HepG2 (cell line): Measurements from ENCODE around the gene DNAJC9. TPM values are rescaled to one million over a fixed set of nuclear protein-coding genes. Genes with fewer than 3 reads are reported as not detected.
A peak's percentile ranks its signal among the peaks of the same experiment; 100 is the strongest.

Experiments used
- ARHGAP35 ChIP-seq: sonication (generic); formaldehyde crosslinking; IDR thresholded peaks from 2 replicates; pipeline ENCODE4 v1.9.0; 2022; ENCODE audit warnings: mild to moderate bottlenecking, inconsistent platforms, moderate library complexity, missing genetic modification reagents, borderline replicate concordance
- CBX5 ChIP-seq: sonication (generic); formaldehyde crosslinking; IDR thresholded peaks from 2 replicates; pipeline ENCODE4 v1.4.0; 2020; ENCODE audit warnings: missing genetic modification reagents, borderline replicate concordance
- DR1 ChIP-seq: sonication (generic); formaldehyde crosslinking; IDR thresholded peaks from 2 replicates; pipeline ENCODE4 v1.8.0; 2021; ENCODE audit warnings: mild to moderate bottlenecking, missing genetic modification reagents, inconsistent platforms
- EHMT2 ChIP-seq: fragments of 200-600 bp; sonication (generic); IDR thresholded peaks from 2 replicates; pipeline ENCODE4 v1.7.0; 2017; ENCODE audit warnings: antibody characterized with exemption, low read depth, low read length, borderline replicate concordance
- FOXA1 ChIP-seq, 2 experiments: fragments of 450-650 bp in 1 of 2; sonication (generic) in 1 of 2; formaldehyde crosslinking in 1 of 2; IDR thresholded peaks; 2 replicates each; pipeline versions ENCODE4 v1.4.0 to v1.6.1; 2016 to 2020; ENCODE audit warnings: missing genetic modification reagents in 1 of 2
- KLF11 ChIP-seq: IDR thresholded peaks from 2 replicates; pipeline ENCODE4 v1.6.1; 2016; ENCODE audit warnings: missing compliant biosample characterization
- MED8 ChIP-seq: sonication (generic); formaldehyde crosslinking; IDR thresholded peaks from 2 replicates; pipeline ENCODE4 v1.8.1; 2023; ENCODE audit warnings: mild to moderate bottlenecking, missing genetic modification reagents; ENCODE audit not compliant: insufficient replicate concordance
- NFE2L2 ChIP-seq: fragments of 150-350 bp; IDR thresholded peaks from 2 replicates; pipeline ENCODE4 v1.6.1; 2014; ENCODE audit warnings: low read length
- PATZ1 ChIP-seq: sonication (generic); formaldehyde crosslinking; IDR thresholded peaks from 2 replicates; pipeline ENCODE4 v1.4.0; 2020; ENCODE audit warnings: missing genetic modification reagents
- PCBP2 ChIP-seq: fragments of 200-400 bp; formaldehyde crosslinking; optimal IDR thresholded peaks from 2 replicates; pipeline ENCODE3; 2018; ENCODE audit warnings: low read length, low read depth; ENCODE audit not compliant: poor library complexity, severe bottlenecking
- SNAI1 ChIP-seq: sonication (generic); formaldehyde crosslinking; IDR thresholded peaks from 2 replicates; pipeline ENCODE4 v1.5.0; 2020; ENCODE audit warnings: mild to moderate bottlenecking, missing genetic modification reagents, borderline replicate concordance
- TEAD2 ChIP-seq: sonication (generic); formaldehyde crosslinking; IDR thresholded peaks from 2 replicates; pipeline ENCODE4 v1.9.0; 2021; ENCODE audit warnings: missing genetic modification reagents
- ZBTB39 ChIP-seq: sonication (generic); formaldehyde crosslinking; IDR thresholded peaks from 2 replicates; pipeline ENCODE4 v1.5.0; 2020; ENCODE audit warnings: missing genetic modification reagents
- ZBTB8A ChIP-seq: sonication (generic); formaldehyde crosslinking; IDR thresholded peaks from 2 replicates; pipeline ENCODE4 v1.4.0; 2020; ENCODE audit warnings: mild to moderate bottlenecking, low read depth, missing genetic modification reagents, borderline replicate concordance
- ZFP36L1 ChIP-seq: sonication (generic); formaldehyde crosslinking; IDR thresholded peaks from 2 replicates; pipeline ENCODE4 v1.8.0; 2022; ENCODE audit warnings: mild to moderate bottlenecking, missing genetic modification reagents, moderate library complexity
- ZKSCAN8 ChIP-seq: IDR thresholded peaks from 2 replicates; pipeline ENCODE4 v1.6.1; 2016; ENCODE audit warnings: borderline replicate concordance, missing genetic modification reagents, missing compliant biosample characterization
- ZNF3 ChIP-seq: IDR thresholded peaks from 2 replicates; pipeline ENCODE4 v1.7.0; 2017; ENCODE audit warnings: inconsistent platforms
- ZNF34 ChIP-seq: sonication (generic); formaldehyde crosslinking; IDR thresholded peaks from 2 replicates; pipeline ENCODE4 v1.4.0; 2020; ENCODE audit warnings: mild to moderate bottlenecking, missing genetic modification reagents, borderline replicate concordance
- ZNF431 ChIP-seq: sonication (generic); formaldehyde crosslinking; IDR thresholded peaks from 2 replicates; pipeline ENCODE4 v1.9.0; 2022; ENCODE audit warnings: missing genetic modification reagents, low read depth, mild to moderate bottlenecking, borderline replicate concordance
- ZNF672 ChIP-seq: sonication (generic); formaldehyde crosslinking; IDR thresholded peaks from 2 replicates; pipeline ENCODE4 v1.8.1; 2022; ENCODE audit warnings: missing genetic modification reagents
- ZNF816 ChIP-seq: sonication (generic); formaldehyde crosslinking; IDR thresholded peaks from 2 replicates; pipeline ENCODE4 v1.8.0; 2022; ENCODE audit warnings: missing genetic modification reagents, mild to moderate bottlenecking, borderline replicate concordance
- ZNF879 ChIP-seq: sonication (generic); formaldehyde crosslinking; IDR thresholded peaks from 2 replicates; pipeline ENCODE4 v1.8.1; 2023; ENCODE audit warnings: missing genetic modification reagents
- polyA plus RNA-seq, 8 experiments: library from polyadenylated mRNA; depleted of rRNA in 3 of 8; stranded (reverse) in 7 of 8; unstranded in 1 of 8; fragments of >200 nt; fragmentation: Illumina TruSeq in 4 of 8; extraction: Trizol in 4 of 8; gene quantifications; 2 replicates each; pipeline versions ENCODE4 v1.2.1 to v1.2.3, GENCODE V29; 2011 to 2016; ENCODE audit warnings: low read depth in 4 of 8, missing spikeins in 1 of 8, mixed read lengths in 1 of 8; ENCODE audit not compliant: insufficient read depth in 1 of 8
- total RNA-seq, 5 experiments: library from RNA; depleted of rRNA; stranded (reverse); fragments of >200 nt; fragmentation: Illumina TruSeq; extraction: Trizol; gene quantifications; 2 replicates each; pipeline ENCODE4 v1.2.3, GENCODE V29; 2016; ENCODE audit warnings: low read depth in 1 of 5
- TF ChIP-seq, protein P1 (sequence below): sonication (generic); formaldehyde crosslinking; conservative IDR thresholded peaks from 2 replicates; pipeline ENCODE4 v1.5.0; 2020; ENCODE audit warnings: missing genetic modification reagents

The DNAJC9 gene
- total and polyA plus RNA-seq, 2 of the 13 experiments (the other 11 are each of a cell fraction or from before 2014, with no cell fraction given): 15.9 to 60.3 TPM

DNA sequence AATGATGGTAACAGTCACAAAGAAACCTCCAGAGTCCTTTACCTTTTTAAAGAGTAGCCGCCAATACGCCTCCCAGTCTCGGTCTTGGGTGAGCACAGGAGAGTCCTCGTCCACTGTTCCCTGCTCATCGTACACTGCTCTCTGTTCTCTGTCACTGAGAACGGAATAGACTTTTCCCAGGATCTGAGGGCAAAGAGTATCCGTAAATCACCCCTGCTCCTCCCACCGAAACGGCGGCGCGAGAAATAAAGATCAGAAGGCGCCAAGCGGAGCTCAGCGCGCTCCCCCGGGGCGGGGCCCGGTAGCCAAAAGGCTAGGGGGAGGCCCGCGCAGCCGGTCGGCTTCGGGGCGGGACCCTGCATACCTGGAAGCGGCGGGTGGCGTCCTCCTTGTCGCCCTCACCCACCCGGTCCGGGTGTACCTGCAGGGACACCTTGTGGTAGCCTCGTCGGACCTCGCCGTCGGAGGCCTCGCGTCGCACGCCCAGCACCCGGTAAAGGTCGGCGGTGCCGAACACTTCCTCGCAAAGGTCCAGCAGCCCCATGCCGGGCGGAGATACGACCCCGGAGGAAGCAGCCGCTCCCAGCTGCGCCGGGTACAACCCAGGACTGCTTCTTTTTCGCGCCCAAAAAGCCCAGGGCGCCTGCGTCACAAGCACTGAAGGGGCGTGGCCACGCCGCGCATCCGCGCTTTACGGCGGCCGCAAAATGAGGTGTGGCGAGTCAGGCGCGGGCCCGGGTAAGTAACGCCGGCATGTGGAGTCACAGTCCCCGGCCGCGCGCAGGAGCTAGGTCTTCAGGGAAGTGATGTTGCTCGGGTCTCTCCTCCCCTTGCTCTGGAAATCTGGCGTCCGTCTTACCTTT lies at the start of gene DNAJC9 (continued):
- TF ChIP-seq, protein P1, sequence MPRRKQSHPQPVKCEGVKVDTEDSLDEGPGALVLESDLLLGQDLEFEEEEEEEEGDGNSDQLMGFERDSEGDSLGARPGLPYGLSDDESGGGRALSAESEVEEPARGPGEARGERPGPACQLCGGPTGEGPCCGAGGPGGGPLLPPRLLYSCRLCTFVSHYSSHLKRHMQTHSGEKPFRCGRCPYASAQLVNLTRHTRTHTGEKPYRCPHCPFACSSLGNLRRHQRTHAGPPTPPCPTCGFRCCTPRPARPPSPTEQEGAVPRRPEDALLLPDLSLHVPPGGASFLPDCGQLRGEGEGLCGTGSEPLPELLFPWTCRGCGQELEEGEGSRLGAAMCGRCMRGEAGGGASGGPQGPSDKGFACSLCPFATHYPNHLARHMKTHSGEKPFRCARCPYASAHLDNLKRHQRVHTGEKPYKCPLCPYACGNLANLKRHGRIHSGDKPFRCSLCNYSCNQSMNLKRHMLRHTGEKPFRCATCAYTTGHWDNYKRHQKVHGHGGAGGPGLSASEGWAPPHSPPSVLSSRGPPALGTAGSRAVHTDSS (CRISPR knock-in tag): no peak
- no peak for TF ChIP-seq PCBP2
- TF ChIP-seq ZNF3: 0 out of 2 replicates have a peak, but pooled peaks have one; percentile 18
- TF ChIP-seq MED8 (CRISPR knock-in tag): peak; percentile 91
- peak; percentile 80; the same call in 1 of the 2 replicates for TF ChIP-seq ZBTB39 (CRISPR knock-in tag)
- TF ChIP-seq CBX5 (CRISPR knock-in tag): peak; percentile 71; the same call in 1 of the 2 replicates
- TF ChIP-seq KLF11: peak; percentile 67; the same call in 1 of the 2 replicates
- peak; percentile 80; the same call in 1 of the 2 replicates for TF ChIP-seq ARHGAP35 (CRISPR knock-in tag)
- TF ChIP-seq TEAD2 (CRISPR knock-in tag): no peak
- TF ChIP-seq EHMT2: no peak
- TF ChIP-seq ZNF879: peak; percentile 71; the same call in 1 of the 2 replicates
- TF ChIP-seq ZNF34 (CRISPR knock-in tag): no peak
- peak; percentile 87; the same call in 1 of the 2 replicates for TF ChIP-seq SNAI1
- TF ChIP-seq DR1 (CRISPR knock-in tag): peak; percentile 86
- no peak; the same call in 1 of the 2 replicates for TF ChIP-seq ZKSCAN8 (CRISPR knock-in tag)
- no peak for TF ChIP-seq FOXA1 (IDR thresholded peaks at IDR 0.05)
- no peak for TF ChIP-seq FOXA1 (CRISPR knock-in tag; IDR thresholded peaks at IDR 0.05)
- peak; percentile 95 for TF ChIP-seq ZFP36L1
- no peak; the same call in 1 of the 2 replicates for TF ChIP-seq ZNF816 (CRISPR knock-in tag)
- TF ChIP-seq PATZ1 (CRISPR knock-in tag): no peak; the same call in 1 of the 2 replicates
- TF ChIP-seq ZNF672 (CRISPR knock-in tag): no peak
- TF ChIP-seq ZNF431 (CRISPR knock-in tag): peak; percentile 94; the same call in 1 of the 2 replicates
- no peak for TF ChIP-seq NFE2L2
- TF ChIP-seq ZBTB8A (CRISPR knock-in tag): 0 out of 2 replicates have a peak, but pooled peaks have one; percentile 28
